GM10266 (cell line): ENCODE results near the gene XRCC3.

Source experiments
- DNase-seq: peaks from one replicate; pipeline ENCODE4 v3.0.0; 2012; ENCODE audit errors: extremely low spot score
- TF ChIP-seq, protein P1 (sequence below): IDR thresholded peaks from 2 replicates; pipeline ENCODE4 v1.5.1; 2012; ENCODE audit warnings: mild to moderate bottlenecking, low read depth; ENCODE audit not compliant: control insufficient read depth, insufficient read depth; ENCODE audit errors: missing control alignments

Gene XRCC3

DNA sequence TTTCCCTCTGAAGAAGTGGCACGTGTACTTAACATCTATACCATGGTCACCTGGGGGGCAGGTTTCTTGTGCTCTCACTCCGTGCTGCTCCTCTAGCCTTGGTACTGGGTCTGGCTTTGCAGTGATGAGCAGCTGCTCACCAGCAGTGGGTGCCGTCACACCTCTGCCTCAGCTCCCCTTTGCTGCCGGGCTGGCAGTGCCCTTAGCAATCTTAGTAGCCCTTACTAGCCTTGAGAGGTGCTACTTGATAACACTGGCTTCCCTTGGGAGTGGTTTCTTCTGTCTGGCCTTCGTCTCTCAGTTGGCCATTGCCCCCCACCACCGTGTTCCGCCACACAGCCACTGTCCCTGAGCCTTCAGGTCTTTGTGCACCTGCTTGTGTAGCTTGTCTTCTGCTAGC lies 63.7 kb downstream of the XRCC3 start:
- TF ChIP-seq, protein P1, sequence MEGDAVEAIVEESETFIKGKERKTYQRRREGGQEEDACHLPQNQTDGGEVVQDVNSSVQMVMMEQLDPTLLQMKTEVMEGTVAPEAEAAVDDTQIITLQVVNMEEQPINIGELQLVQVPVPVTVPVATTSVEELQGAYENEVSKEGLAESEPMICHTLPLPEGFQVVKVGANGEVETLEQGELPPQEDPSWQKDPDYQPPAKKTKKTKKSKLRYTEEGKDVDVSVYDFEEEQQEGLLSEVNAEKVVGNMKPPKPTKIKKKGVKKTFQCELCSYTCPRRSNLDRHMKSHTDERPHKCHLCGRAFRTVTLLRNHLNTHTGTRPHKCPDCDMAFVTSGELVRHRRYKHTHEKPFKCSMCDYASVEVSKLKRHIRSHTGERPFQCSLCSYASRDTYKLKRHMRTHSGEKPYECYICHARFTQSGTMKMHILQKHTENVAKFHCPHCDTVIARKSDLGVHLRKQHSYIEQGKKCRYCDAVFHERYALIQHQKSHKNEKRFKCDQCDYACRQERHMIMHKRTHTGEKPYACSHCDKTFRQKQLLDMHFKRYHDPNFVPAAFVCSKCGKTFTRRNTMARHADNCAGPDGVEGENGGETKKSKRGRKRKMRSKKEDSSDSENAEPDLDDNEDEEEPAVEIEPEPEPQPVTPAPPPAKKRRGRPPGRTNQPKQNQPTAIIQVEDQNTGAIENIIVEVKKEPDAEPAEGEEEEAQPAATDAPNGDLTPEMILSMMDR = no peak
- DNase-seq = no peak

DNA sequence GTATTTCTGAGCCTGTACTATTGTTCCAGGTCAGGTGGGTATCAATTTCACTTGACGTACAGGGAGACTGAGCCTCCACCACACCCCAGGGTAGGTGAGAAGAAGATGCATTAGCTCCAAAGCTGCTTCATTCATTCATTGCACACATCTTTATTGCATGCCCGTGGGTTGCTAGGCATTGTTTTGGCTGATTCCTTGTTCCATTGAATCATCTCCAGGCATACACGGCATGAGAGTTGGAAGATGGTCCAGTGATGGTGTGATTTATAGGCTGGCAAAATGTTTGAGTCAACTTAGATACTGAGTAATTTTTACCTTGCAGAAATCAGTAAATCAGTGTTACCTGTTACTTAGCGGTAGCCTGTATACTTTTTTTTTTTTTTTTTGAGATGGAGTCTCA lies 65.0 kb downstream of the XRCC3 start:
- TF ChIP-seq, protein P1 = no peak
- DNase-seq = no peak

DNA sequence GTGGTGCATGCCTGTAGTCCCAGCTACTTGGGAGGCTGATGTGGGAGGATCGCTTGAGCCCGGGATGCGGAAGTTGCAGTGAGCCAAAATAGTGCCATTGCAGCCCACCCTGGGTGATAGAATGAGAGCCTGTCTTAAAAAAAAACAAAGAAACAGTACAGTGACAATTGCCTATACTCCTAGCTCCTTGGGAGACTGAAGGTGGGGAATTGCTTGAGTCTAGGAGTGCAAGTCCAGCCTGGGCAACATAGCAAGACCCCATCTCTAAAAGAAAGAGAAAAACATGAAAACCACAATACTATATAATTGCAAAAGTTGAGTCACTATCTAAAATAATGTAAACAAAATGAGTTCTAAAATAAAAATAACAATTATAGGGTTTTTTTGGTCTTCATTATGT lies 66.2 kb downstream of the XRCC3 start:
- TF ChIP-seq, protein P1 = no peak
- DNase-seq = no peak
